PC-3 (cell line): ENCODE measurements around the gene EIF4E1B.

ENCODE experiments used
- EZH2 ChIP-seq: fragments of 300-600 bp; sonication (generic); IDR thresholded peaks from one replicate; pipeline ENCODE4 v1.6.1; 2017; ENCODE audit warnings: antibody characterized with exemption, mild to moderate bottlenecking, low read length; ENCODE audit not compliant: unreplicated experiment
- EZH2phosphoT487 ChIP-seq: fragments of 300-600 bp; sonication (generic); IDR thresholded peaks from 2 replicates; pipeline ENCODE4 v1.6.1; 2018; ENCODE audit warnings: mild to moderate bottlenecking, antibody characterized with exemption, low read length, borderline replicate concordance
- TF ChIP-seq, protein P1 (sequence below): fragments of 300-600 bp; sonication (generic); conservative IDR thresholded peaks from 2 replicates; pipeline ENCODE4 v1.5.1; 2017; ENCODE audit warnings: antibody characterized with exemption, low read depth, mild to moderate bottlenecking, low read length

- TF ChIP-seq, protein P1, sequence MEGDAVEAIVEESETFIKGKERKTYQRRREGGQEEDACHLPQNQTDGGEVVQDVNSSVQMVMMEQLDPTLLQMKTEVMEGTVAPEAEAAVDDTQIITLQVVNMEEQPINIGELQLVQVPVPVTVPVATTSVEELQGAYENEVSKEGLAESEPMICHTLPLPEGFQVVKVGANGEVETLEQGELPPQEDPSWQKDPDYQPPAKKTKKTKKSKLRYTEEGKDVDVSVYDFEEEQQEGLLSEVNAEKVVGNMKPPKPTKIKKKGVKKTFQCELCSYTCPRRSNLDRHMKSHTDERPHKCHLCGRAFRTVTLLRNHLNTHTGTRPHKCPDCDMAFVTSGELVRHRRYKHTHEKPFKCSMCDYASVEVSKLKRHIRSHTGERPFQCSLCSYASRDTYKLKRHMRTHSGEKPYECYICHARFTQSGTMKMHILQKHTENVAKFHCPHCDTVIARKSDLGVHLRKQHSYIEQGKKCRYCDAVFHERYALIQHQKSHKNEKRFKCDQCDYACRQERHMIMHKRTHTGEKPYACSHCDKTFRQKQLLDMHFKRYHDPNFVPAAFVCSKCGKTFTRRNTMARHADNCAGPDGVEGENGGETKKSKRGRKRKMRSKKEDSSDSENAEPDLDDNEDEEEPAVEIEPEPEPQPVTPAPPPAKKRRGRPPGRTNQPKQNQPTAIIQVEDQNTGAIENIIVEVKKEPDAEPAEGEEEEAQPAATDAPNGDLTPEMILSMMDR = no peak
- TF ChIP-seq EZH2phosphoT487 = no peak
- no peak for TF ChIP-seq EZH2
Measured at GRCh38 chr5:176676361-176676824, 45.9 kb downstream of the EIF4E1B start.
